ENCODE measurements around the gene RNLS.
A peak's percentile ranks its signal among the peaks of the same experiment; 100 is the strongest.
"Not testable (repeated sequence)": the region's sequence is repeated elsewhere in the genome, so short reads cannot be mapped to it uniquely, and the experiment has no call there.

The RNLS gene

GRCh38 chr10:88286030-88286429 is 297.1 kb downstream of the RNLS start:
- no peak for DNase-seq

GRCh38 chr10:88281592-88282347 is 301.3 kb downstream of the RNLS start:
- no peak for DNase-seq

GRCh38 chr10:88280518-88280917 is 302.6 kb downstream of the RNLS start:
- DNase-seq = no peak

GRCh38 chr10:88278912-88279311 is 304.2 kb downstream of the RNLS start:
- DNase-seq = no peak

- not testable (repeated sequence) for DNase-seq
These were observed 306.2 kb downstream of the RNLS start for GRCh38 chr10:88276945-88277344.

GRCh38 chr10:88274286-88274685 is 308.8 kb downstream of the RNLS start:
- no peak for DNase-seq

GRCh38 chr10:88273567-88273966 is 309.6 kb downstream of the RNLS start:
- DNase-seq = no peak

- peak; percentile 13 for DNase-seq
These were observed 311.2 kb downstream of the RNLS start for GRCh38 chr10:88271761-88272543.

- DNase-seq = peak; percentile 55
These were observed 312.0 kb downstream of the RNLS start for GRCh38 chr10:88270871-88271713.

GRCh38 chr10:88270061-88270808 is 312.9 kb downstream of the RNLS start:
- no peak for DNase-seq

- DNase-seq = no peak
These were observed 320.4 kb downstream of the RNLS start for GRCh38 chr10:88262591-88263234.

- no peak for DNase-seq
These were observed 322.0 kb downstream of the RNLS start for GRCh38 chr10:88261152-88261551.

GRCh38 chr10:88260329-88261051 is 322.6 kb downstream of the RNLS start:
- DNase-seq = no peak

GRCh38 chr10:88259381-88259780 is 323.7 kb downstream of the RNLS start:
- DNase-seq = no peak

- DNase-seq = no peak
These were observed 326.2 kb downstream of the RNLS start for GRCh38 chr10:88256886-88257285.

- no peak for DNase-seq
These were observed 327.0 kb downstream of the RNLS start for GRCh38 chr10:88256013-88256680.

- DNase-seq = no peak
These were observed 329.0 kb downstream of the RNLS start for GRCh38 chr10:88254091-88254490.

GRCh38 chr10:88253622-88254021 is 329.5 kb downstream of the RNLS start:
- DNase-seq = no peak

GRCh38 chr10:88253128-88253527 is 330.0 kb downstream of the RNLS start:
- DNase-seq = no peak

GRCh38 chr10:88249450-88249849 is 333.7 kb downstream of the RNLS start:
- no peak for DNase-seq

- DNase-seq = no peak
These were observed 336.4 kb downstream of the RNLS start for GRCh38 chr10:88246675-88247074.
